Suprapubic skin (tissue), 4 donors: ENCODE data around the gene CAMK1D. TPM values are rescaled to one million over a fixed set of nuclear protein-coding genes. Genes with fewer than 3 reads are reported as not detected.
A peak's percentile ranks its signal among the peaks of the same experiment; 100 is the strongest.

Experiments used
- DNase-seq, 2 donors: peaks; one replicate each; pipeline ENCODE4 v3.0.0-alpha.2; 2019; ENCODE audit warnings: low spot score in 2 of 2
- H3K27ac ChIP-seq: fragments of 200-600 bp; sonication (generic); one replicate; pipeline ENCODE4 v1.5.1; 2019
- H3K27me3 ChIP-seq: fragments of 200-600 bp; sonication (generic); one replicate; pipeline ENCODE4 v1.5.1; 2019
- H3K36me3 ChIP-seq: fragments of 200-600 bp; sonication (generic); one replicate; pipeline ENCODE4 v1.5.1; 2019
- H3K4me1 ChIP-seq: fragments of 200-600 bp; sonication (generic); one replicate; pipeline ENCODE4 v1.5.1; 2019
- H3K4me3 ChIP-seq: fragments of 200-600 bp; sonication (generic); one replicate; pipeline ENCODE4 v1.5.1; 2019; ENCODE audit warnings: mild to moderate bottlenecking
- H3K9me3 ChIP-seq: fragments of 200-600 bp; sonication (generic); one replicate; pipeline ENCODE4 v1.5.1; 2019
- CTCF ChIP-seq, 2 donors: fragments of 200-600 bp in 1 of 2; fragments of 450-650 bp in 1 of 2; sonication (generic) in 1 of 2; IDR thresholded peaks; one replicate each; pipeline ENCODE4 v1.5.1; 2016 to 2019; ENCODE audit warnings: antibody characterized with exemption in 2 of 2, mild to moderate bottlenecking in 1 of 2, moderate library complexity in 1 of 2
- EP300 ChIP-seq: sonication (generic); formaldehyde crosslinking; IDR thresholded peaks from one replicate; pipeline ENCODE4 v1.6.1; 2017; ENCODE audit warnings: antibody characterized with exemption
- POLR2A ChIP-seq, 2 donors: fragments of 450-650 bp; IDR thresholded peaks; one replicate each; pipeline ENCODE4 v1.6.1; 2017; ENCODE audit warnings: antibody characterized with exemption in 2 of 2, mild to moderate bottlenecking in 2 of 2, moderate library complexity in 2 of 2
- POLR2AphosphoS5 ChIP-seq, 3 donors: sonication (generic); formaldehyde crosslinking; IDR thresholded peaks; one replicate each; pipeline ENCODE4 v1.6.1; 2017; ENCODE audit warnings: antibody characterized with exemption in 3 of 3
- WGBS: methylation state at CpG from one replicate; pipeline ENCODE4 v1.1.5; 2018; 5-methylcytosine and 5-hydroxymethylcytosine counted together
- total RNA-seq, 4 donors: library from RNA; depleted of rRNA; stranded (reverse); fragments of >200 nt; gene quantifications; one replicate each; pipeline ENCODE4 v1.1.0, GENCODE V29; 2016

The CAMK1D gene
- total RNA-seq, 4 donors from 2014 or later: 26.4 to 31.3 (median 30.2) TPM

DNA sequence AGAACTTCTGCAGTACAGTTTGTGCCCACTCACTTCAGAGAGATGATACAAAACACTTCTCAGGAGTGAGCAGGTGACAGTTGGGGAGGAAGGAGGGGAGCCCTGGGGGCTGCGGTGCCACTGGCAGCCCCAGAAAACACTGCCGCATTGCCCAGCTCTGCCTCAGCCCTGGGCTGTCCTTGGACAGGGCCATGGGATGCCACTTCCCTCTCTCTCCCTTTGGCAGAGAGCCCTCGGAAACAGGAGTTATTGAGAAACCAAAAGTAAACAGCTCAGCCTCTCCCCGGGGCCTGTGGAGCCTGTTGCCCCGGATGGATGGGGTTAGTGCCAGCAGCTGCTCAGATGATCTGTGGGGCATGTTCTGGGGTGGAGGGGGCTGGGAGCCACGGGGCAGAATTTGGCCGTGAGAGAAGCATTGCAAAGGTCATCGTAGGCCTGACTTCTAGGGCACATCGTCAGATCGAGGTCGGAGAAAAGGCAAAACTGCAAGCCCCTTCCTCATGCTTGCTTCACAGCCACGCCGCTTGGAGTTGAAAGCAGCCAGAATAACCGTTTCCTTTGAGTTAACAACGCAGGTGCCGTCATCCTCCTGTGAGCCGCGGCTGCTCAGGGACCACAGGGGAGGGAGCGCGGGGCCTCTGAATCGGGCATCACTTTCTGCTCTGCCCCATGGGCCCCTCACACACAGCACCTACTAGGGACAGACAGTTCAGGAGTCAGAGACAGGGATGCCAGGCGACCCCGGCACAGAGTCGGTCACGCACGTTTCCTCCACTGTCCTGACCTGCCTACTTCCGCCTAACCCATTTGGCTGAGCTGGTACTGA, 256.4 kb downstream of the CAMK1D start:
- H3K27ac ChIP-seq: peak overlapping the region; percentile 81
- no peaks in the 10 kb centered on the region for H3K36me3 ChIP-seq
- H3K9me3 ChIP-seq: no peaks in the 10 kb centered on the region
- H3K4me3 ChIP-seq: peak overlapping the region; percentile 47
- no peaks in the 10 kb centered on the region for H3K27me3 ChIP-seq
- TF ChIP-seq CTCF (IDR thresholded peaks at IDR 0.05) (no peak), POLR2AphosphoS5 (IDR thresholded peaks at IDR 0.05) (peak in 1 of 3 donors; percentile 16)
- peaks cover 17% of the 10 kb centered on the region for H3K4me1 ChIP-seq
- peak; percentile 87 to 89 for DNase-seq
- 13% methylated on average over 16 of the region's 27 CpGs for WGBS

DNA sequence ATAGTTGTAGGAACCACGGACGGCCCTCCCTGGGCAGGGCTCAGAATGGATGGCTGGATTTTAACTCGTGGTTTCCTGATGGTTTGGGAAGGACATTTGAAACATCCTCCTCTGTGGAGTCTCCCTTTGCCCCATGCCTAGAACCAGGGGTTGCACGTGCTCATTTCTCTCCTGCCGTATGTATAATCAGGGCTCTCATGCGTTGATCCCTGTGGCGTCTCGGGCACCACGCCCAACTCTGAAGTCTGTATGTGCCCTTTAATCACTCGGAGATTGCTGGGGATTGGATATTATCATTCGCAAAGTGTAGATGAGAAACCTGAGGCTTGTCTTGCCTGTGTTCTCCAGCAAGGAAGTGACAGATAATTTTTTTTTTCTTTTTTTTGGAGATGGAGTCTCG, 257.1 kb downstream of the CAMK1D start:
- 80% methylated on average over 9 of the region's 12 CpGs for WGBS
- H3K27me3 ChIP-seq: no peaks in the 10 kb centered on the region
- H3K36me3 ChIP-seq: no peaks in the 10 kb centered on the region
- H3K27ac ChIP-seq: peak overlapping the region; percentile 81
- DNase-seq: no peak
- no peaks in the 10 kb centered on the region for H3K9me3 ChIP-seq
- H3K4me1 ChIP-seq: peaks cover 17% of the 10 kb centered on the region
- no peak for TF ChIP-seq POLR2A (IDR thresholded peaks at IDR 0.05)
- no peak for TF ChIP-seq CTCF (IDR thresholded peaks at IDR 0.05)
- no peak for TF ChIP-seq EP300
- TF ChIP-seq POLR2AphosphoS5 (IDR thresholded peaks at IDR 0.05): no peak
- H3K4me3 ChIP-seq: peak overlapping the region; percentile 47

- Histone ChIP-seq H3K36me3 (no peaks in the 10 kb centered on the region), H3K9me3 (no peaks in the 10 kb centered on the region), H3K4me1 (peaks cover 17% of the 10 kb centered on the region), H3K4me3 (no peak overlapping the region), H3K27ac (no peak overlapping the region), H3K27me3 (no peaks in the 10 kb centered on the region)
- WGBS: 55% methylated on average over 6 of the region's 6 CpGs
- DNase-seq: no peak
- TF ChIP-seq POLR2A (IDR thresholded peaks at IDR 0.05) (no peak), EP300 (no peak), CTCF (IDR thresholded peaks at IDR 0.05) (no peak), POLR2AphosphoS5 (IDR thresholded peaks at IDR 0.05) (no peak)
These were observed 259.4 kb downstream of the CAMK1D start for GRCh38 chr10:12608761-12609160.

DNA sequence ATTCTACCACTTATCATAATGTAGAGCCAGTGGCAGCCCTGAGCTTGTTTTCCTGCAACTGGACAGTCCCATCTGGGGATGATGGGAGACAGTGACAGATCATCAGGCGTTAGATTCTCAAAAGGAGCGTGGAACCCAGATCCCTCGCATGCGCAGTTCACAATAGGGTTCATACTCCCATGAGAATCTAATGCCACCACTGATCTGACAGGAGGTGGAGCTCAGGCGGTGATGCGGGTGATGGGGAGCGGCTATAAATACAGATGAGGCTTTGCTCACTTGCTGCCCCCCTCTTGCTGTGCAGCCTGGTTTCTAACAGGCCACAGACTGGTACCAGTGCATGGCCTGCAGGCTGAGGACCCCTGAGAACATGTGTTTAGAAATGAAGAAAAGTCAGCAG, 260.1 kb downstream of the CAMK1D start:
- H3K4me1 ChIP-seq: peaks cover 17% of the 10 kb centered on the region
- no peaks in the 10 kb centered on the region for H3K9me3 ChIP-seq
- H3K36me3 ChIP-seq: no peaks in the 10 kb centered on the region
- no peaks in the 10 kb centered on the region for H3K27me3 ChIP-seq
- no peak for DNase-seq
- TF ChIP-seq EP300: no peak
- TF ChIP-seq POLR2A (IDR thresholded peaks at IDR 0.05): no peak
- no peak for TF ChIP-seq POLR2AphosphoS5 (IDR thresholded peaks at IDR 0.05)
- TF ChIP-seq CTCF (IDR thresholded peaks at IDR 0.05): no peak
- no peak overlapping the region for H3K27ac ChIP-seq
- 92% methylated on average over 7 of the region's 7 CpGs for WGBS
- no peak overlapping the region for H3K4me3 ChIP-seq

GRCh38 chr10:12613136-12613535, 263.8 kb downstream of the CAMK1D start:
- no peak for DNase-seq
- Histone ChIP-seq H3K4me1 (peaks cover 12% of the 10 kb centered on the region), H3K9me3 (no peaks in the 10 kb centered on the region), H3K36me3 (no peaks in the 10 kb centered on the region), H3K27ac (no peak overlapping the region), H3K4me3 (no peak overlapping the region), H3K27me3 (no peaks in the 10 kb centered on the region)
- no peak for TF ChIP-seq POLR2A (IDR thresholded peaks at IDR 0.05)
- no peak for TF ChIP-seq CTCF (IDR thresholded peaks at IDR 0.05)
- TF ChIP-seq POLR2AphosphoS5 (IDR thresholded peaks at IDR 0.05): no peak
- no peak for TF ChIP-seq EP300
- 89% methylated on average over 5 of the region's 5 CpGs for WGBS
